Large intestine (tissue), 3 donors: ENCODE measurements around the gene LMTK2. TPM values are rescaled to one million over a fixed set of nuclear protein-coding genes. Genes with fewer than 3 reads are reported as not detected.
"Not testable (repeated sequence)": the region's sequence is repeated elsewhere in the genome, so short reads cannot be mapped to it uniquely, and the experiment has no call there.

ENCODE experiments used
- DNase-seq, 2 donors: peaks; one replicate each; pipeline versions ENCODE4 v3.0.0 to v3.0.0-alpha.2; 2013
- H3K27ac ChIP-seq: one replicate; pipeline ENCODE4 v1.5.1; 2013; ENCODE audit warnings: low read length
- H3K27me3 ChIP-seq: 2 replicates; pipeline ENCODE4 v1.6.1; 2013; ENCODE audit warnings: low read length; ENCODE audit not compliant: control insufficient read depth, insufficient read depth
- H3K36me3 ChIP-seq: 2 replicates; pipeline ENCODE4 v1.6.1; 2013; ENCODE audit warnings: low read length; ENCODE audit not compliant: control insufficient read depth, insufficient read depth
- H3K4me1 ChIP-seq: one replicate; pipeline ENCODE4 v1.6.1; 2013; ENCODE audit warnings: low read length; ENCODE audit not compliant: control insufficient read depth, insufficient read depth
- H3K4me3 ChIP-seq: one replicate; pipeline ENCODE4 v1.5.1; 2013; ENCODE audit warnings: low read length
- H3K9me3 ChIP-seq: one replicate; pipeline ENCODE4 v1.6.1; 2013; ENCODE audit warnings: mild to moderate bottlenecking, low read depth, low read length, moderate library complexity; ENCODE audit not compliant: control insufficient read depth
- WGBS: methylation state at CpG from one replicate; pipeline ENCODE4 v1.1.5; 2013; ENCODE audit warnings: low lambda C conversion rate; ENCODE audit not compliant: insufficient coverage; 5-methylcytosine and 5-hydroxymethylcytosine counted together
- polyA plus RNA-seq: library from polyadenylated mRNA; unstranded; fragments of 120-200 nt; gene quantifications from one replicate; pipeline ENCODE4 v1.2.1, GENCODE V29; 2013

Gene LMTK2
- polyA plus RNA-seq, 1 donor: 19.4 TPM

- H3K36me3 ChIP-seq: peaks cover 3% of the 10 kb centered on the region
- H3K4me1 ChIP-seq: no peaks in the 10 kb centered on the region
- DNase-seq: no peak
- WGBS: no CpG with 5 or more reads among the region's 4 CpGs
- H3K4me3 ChIP-seq: no peak overlapping the region
- no peak overlapping the region for H3K27ac ChIP-seq
- no peaks in the 10 kb centered on the region for H3K27me3 ChIP-seq
- no peaks in the 10 kb centered on the region for H3K9me3 ChIP-seq
Observed at GRCh38 chr7:98120559-98120958, 13.9 kb downstream of the LMTK2 start.

GRCh38 chr7:98121388-98121787 is 14.7 kb downstream of the LMTK2 start:
- not testable (repeated sequence) for H3K4me1 ChIP-seq, H3K36me3 ChIP-seq, H3K4me3 ChIP-seq, H3K27me3 ChIP-seq, H3K27ac ChIP-seq, H3K9me3 ChIP-seq, DNase-seq
- WGBS: 100% methylated on average over 1 of the region's 7 CpGs

- no peaks in the 10 kb centered on the region for H3K27me3 ChIP-seq
- H3K9me3 ChIP-seq: no peaks in the 10 kb centered on the region
- no peak for DNase-seq
- H3K4me3 ChIP-seq: no peak overlapping the region
- H3K27ac ChIP-seq: no peak overlapping the region
- peaks cover 3% of the 10 kb centered on the region for H3K36me3 ChIP-seq
- no peaks in the 10 kb centered on the region for H3K4me1 ChIP-seq
- WGBS: no CpG with 5 or more reads among the region's 4 CpGs
Observed at GRCh38 chr7:98123365-98123696, 16.7 kb downstream of the LMTK2 start.

GRCh38 chr7:98125759-98126158 is 19.1 kb downstream of the LMTK2 start:
- Histone ChIP-seq H3K4me3 (no peak overlapping the region), H3K27me3 (no peaks in the 10 kb centered on the region), H3K27ac (no peak overlapping the region), H3K9me3 (no peaks in the 10 kb centered on the region), H3K36me3 (peaks cover 3% of the 10 kb centered on the region), H3K4me1 (peaks cover 6% of the 10 kb centered on the region)
- DNase-seq: no peak
- no CpG with 5 or more reads among the region's 6 CpGs for WGBS

GRCh38 chr7:98126311-98127142 is 19.9 kb downstream of the LMTK2 start:
- Histone ChIP-seq H3K4me1 (peaks cover 12% of the 10 kb centered on the region), H3K9me3 (no peaks in the 10 kb centered on the region), H3K4me3 (no peak overlapping the region), H3K36me3 (peaks cover 3% of the 10 kb centered on the region), H3K27ac (no peak overlapping the region), H3K27me3 (no peaks in the 10 kb centered on the region)
- 86% methylated on average over 1 of the region's 13 CpGs for WGBS
- DNase-seq: no peak

GRCh38 chr7:98128346-98128745 is 21.7 kb downstream of the LMTK2 start:
- Histone ChIP-seq H3K27ac (no peak overlapping the region), H3K4me1 (peaks cover 27% of the 10 kb centered on the region), H3K9me3 (no peaks in the 10 kb centered on the region), H3K36me3 (peaks cover 3% of the 10 kb centered on the region), H3K4me3 (no peak overlapping the region), H3K27me3 (no peaks in the 10 kb centered on the region)
- no peak for DNase-seq
- WGBS: no CpG with 5 or more reads among the region's 8 CpGs

GRCh38 chr7:98130959-98131358 is 24.3 kb downstream of the LMTK2 start:
- H3K27ac ChIP-seq: peak overlapping the region; percentile 90
- peak in 1 of 2 donors; percentile 51 for DNase-seq
- H3K9me3 ChIP-seq: no peaks in the 10 kb centered on the region
- no peak overlapping the region for H3K4me3 ChIP-seq
- no peaks in the 10 kb centered on the region for H3K36me3 ChIP-seq
- H3K4me1 ChIP-seq: peaks cover 49% of the 10 kb centered on the region
- 44% methylated on average over 1 of the region's 4 CpGs for WGBS
- no peaks in the 10 kb centered on the region for H3K27me3 ChIP-seq

GRCh38 chr7:98133181-98133580 is 26.5 kb downstream of the LMTK2 start:
- Histone ChIP-seq H3K27ac (peak overlapping the region; percentile 90), H3K36me3 (peaks cover 8% of the 10 kb centered on the region), H3K9me3 (no peaks in the 10 kb centered on the region), H3K4me3 (no peak overlapping the region), H3K27me3 (no peaks in the 10 kb centered on the region), H3K4me1 (peaks cover 57% of the 10 kb centered on the region)
- WGBS: no CpG with 5 or more reads among the region's 4 CpGs
- DNase-seq: peak in 1 of 2 donors; percentile 37

- no peaks in the 10 kb centered on the region for H3K9me3 ChIP-seq
- H3K27ac ChIP-seq: peak overlapping the region; percentile 90
- peaks cover 12% of the 10 kb centered on the region for H3K36me3 ChIP-seq
- H3K4me3 ChIP-seq: no peak overlapping the region
- no CpG with 5 or more reads among the region's 4 CpGs for WGBS
- peak; percentile 48 to 85 for DNase-seq
- peaks cover 57% of the 10 kb centered on the region for H3K4me1 ChIP-seq
- H3K27me3 ChIP-seq: no peaks in the 10 kb centered on the region
Observed at GRCh38 chr7:98133621-98134303, 27.1 kb downstream of the LMTK2 start.

GRCh38 chr7:98134420-98135228 is 28.0 kb downstream of the LMTK2 start:
- no peak for DNase-seq
- Histone ChIP-seq H3K4me3 (no peak overlapping the region), H3K36me3 (peaks cover 19% of the 10 kb centered on the region), H3K4me1 (peaks cover 57% of the 10 kb centered on the region), H3K27me3 (no peaks in the 10 kb centered on the region), H3K9me3 (no peaks in the 10 kb centered on the region), H3K27ac (peak overlapping the region; percentile 90)
- WGBS: no CpG with 5 or more reads among the region's 9 CpGs
